Amygdala (tissue), 56 donors: Measurements from ENCODE around the gene GRB10.
"Not testable (repeated sequence)": the region's sequence is repeated elsewhere in the genome, so short reads cannot be mapped to it uniquely, and the experiment has no call there.

Experiments used
- DNase-seq, 56 donors: peaks; one replicate each; lab custom pipeline; 2025; lab: John Stamatoyannopoulos, UW

Gene GRB10

GRCh38 chr7:50781381-50782293 lies 1.1 kb downstream of the GRB10 start:
- peak in 13 of 56 donors; percentile 5 to 36 (median 14) for DNase-seq

- DNase-seq = no peak
Measured at GRCh38 chr7:50780436-50780835, 2.3 kb downstream of the GRB10 start.

GRCh38 chr7:50779427-50779826 lies 3.3 kb downstream of the GRB10 start:
- DNase-seq = no peak

GRCh38 chr7:50778189-50778588 lies 4.5 kb downstream of the GRB10 start:
- DNase-seq = no peak

GRCh38 chr7:50775836-50776235 lies 6.9 kb downstream of the GRB10 start:
- DNase-seq = no peak

GRCh38 chr7:50775231-50775630 lies 7.5 kb downstream of the GRB10 start:
- no peak for DNase-seq

GRCh38 chr7:50774319-50774718 lies 8.4 kb downstream of the GRB10 start:
- no peak for DNase-seq

- DNase-seq = not testable (repeated sequence)
Measured at GRCh38 chr7:50773071-50773470, 9.6 kb downstream of the GRB10 start.

- DNase-seq = no peak
Measured at GRCh38 chr7:50771120-50772002, 11.3 kb downstream of the GRB10 start.

- no peak for DNase-seq
Measured at GRCh38 chr7:50768485-50769474, 13.9 kb downstream of the GRB10 start.

- no peak for DNase-seq
Measured at GRCh38 chr7:50766849-50767207, 15.9 kb downstream of the GRB10 start.

GRCh38 chr7:50766106-50766848 lies 16.4 kb downstream of the GRB10 start:
- no peak for DNase-seq

- DNase-seq = no peak
Measured at GRCh38 chr7:50762337-50762736, 20.4 kb downstream of the GRB10 start.

- DNase-seq = no peak
Measured at GRCh38 chr7:50761713-50762112, 21.0 kb downstream of the GRB10 start.

GRCh38 chr7:50757703-50758390 lies 24.8 kb downstream of the GRB10 start:
- DNase-seq = no peak

GRCh38 chr7:50756180-50756579 lies 26.5 kb downstream of the GRB10 start:
- DNase-seq = no peak

- no peak for DNase-seq
Measured at GRCh38 chr7:50754684-50755083, 28.0 kb downstream of the GRB10 start.

- no peak for DNase-seq
Measured at GRCh38 chr7:50754241-50754640, 28.5 kb downstream of the GRB10 start.

GRCh38 chr7:50752422-50752821 lies 30.3 kb downstream of the GRB10 start:
- no peak for DNase-seq
